Measurements from ENCODE around the gene DGCR2.

DNA sequence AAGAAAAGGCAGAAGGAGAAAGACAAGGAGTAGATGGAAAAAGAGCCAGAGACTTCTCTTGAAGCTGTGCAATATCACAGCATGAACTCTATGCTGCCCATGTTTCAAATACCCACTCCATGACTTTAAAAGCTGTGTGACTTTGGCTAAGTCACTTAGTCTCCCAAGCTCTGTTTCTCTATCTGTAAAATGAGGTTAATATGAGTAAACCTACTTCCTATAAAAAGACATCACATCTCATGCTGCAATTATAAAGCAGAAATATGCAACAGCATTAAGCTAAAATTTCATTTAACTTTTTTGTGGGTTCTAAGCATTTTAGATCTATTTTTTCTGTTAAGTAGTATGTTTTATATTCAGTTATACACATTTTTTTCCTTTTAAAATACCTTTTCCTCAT, 11.6 kb downstream of the DGCR2 start:
- TF ChIP-seq POLR2A (IDR thresholded peaks at IDR 0.05), result no peak
- TF ChIP-seq, protein P1, sequence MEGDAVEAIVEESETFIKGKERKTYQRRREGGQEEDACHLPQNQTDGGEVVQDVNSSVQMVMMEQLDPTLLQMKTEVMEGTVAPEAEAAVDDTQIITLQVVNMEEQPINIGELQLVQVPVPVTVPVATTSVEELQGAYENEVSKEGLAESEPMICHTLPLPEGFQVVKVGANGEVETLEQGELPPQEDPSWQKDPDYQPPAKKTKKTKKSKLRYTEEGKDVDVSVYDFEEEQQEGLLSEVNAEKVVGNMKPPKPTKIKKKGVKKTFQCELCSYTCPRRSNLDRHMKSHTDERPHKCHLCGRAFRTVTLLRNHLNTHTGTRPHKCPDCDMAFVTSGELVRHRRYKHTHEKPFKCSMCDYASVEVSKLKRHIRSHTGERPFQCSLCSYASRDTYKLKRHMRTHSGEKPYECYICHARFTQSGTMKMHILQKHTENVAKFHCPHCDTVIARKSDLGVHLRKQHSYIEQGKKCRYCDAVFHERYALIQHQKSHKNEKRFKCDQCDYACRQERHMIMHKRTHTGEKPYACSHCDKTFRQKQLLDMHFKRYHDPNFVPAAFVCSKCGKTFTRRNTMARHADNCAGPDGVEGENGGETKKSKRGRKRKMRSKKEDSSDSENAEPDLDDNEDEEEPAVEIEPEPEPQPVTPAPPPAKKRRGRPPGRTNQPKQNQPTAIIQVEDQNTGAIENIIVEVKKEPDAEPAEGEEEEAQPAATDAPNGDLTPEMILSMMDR (IDR thresholded peaks at IDR 0.05), result no peak
